Calu3 (cell line): ENCODE data around the gene TBCB. TPM values are rescaled to one million over a fixed set of nuclear protein-coding genes. Genes with fewer than 3 reads are reported as not detected.

Experiments used
- BruUV-seq: library from RNA; stranded (reverse); fragments of 400-500 nt; replicated peaks from 2 replicates; lab custom pipeline; 2021; lab: Mats Ljungman, UMichigan
- CTCF ChIA-PET: fragments of 300-600 bp; sonication (Branson Sonifier 250); formaldehyde crosslinking; loops from one replicate; lab custom pipeline; 2022; ENCODE audit warnings: antibody characterized with exemption; lab: Charles Lee
- DNase-seq: peaks from one replicate; pipeline ENCODE4 v3.0.0; 2022
- H3K27ac Mint-ChIP-seq: one replicate; pipeline ENCODE4 v1.8.0; 2022; ENCODE audit warnings: mixed read lengths; ENCODE audit not compliant: unreplicated experiment
- H3K27me3 Mint-ChIP-seq: one replicate; pipeline ENCODE4 v1.8.0; 2022; ENCODE audit warnings: mixed read lengths; ENCODE audit not compliant: unreplicated experiment
- H3K36me3 Mint-ChIP-seq: one replicate; pipeline ENCODE4 v1.8.0; 2022; ENCODE audit warnings: mild to moderate bottlenecking, moderate library complexity, mixed read lengths; ENCODE audit not compliant: insufficient read depth, unreplicated experiment
- H3K4me1 Mint-ChIP-seq: one replicate; pipeline ENCODE4 v1.8.0; 2022; ENCODE audit warnings: mild to moderate bottlenecking, low read depth, mixed read lengths; ENCODE audit not compliant: unreplicated experiment
- H3K4me3 Mint-ChIP-seq: one replicate; pipeline ENCODE4 v1.8.0; 2022; ENCODE audit warnings: mild to moderate bottlenecking, low read depth, moderate library complexity, mixed read lengths; ENCODE audit not compliant: unreplicated experiment
- H3K9me3 Mint-ChIP-seq: one replicate; pipeline ENCODE4 v1.8.0; 2022; ENCODE audit warnings: low read depth, mixed read lengths; ENCODE audit not compliant: unreplicated experiment
- CTCF ChIP-seq: fragments of 200-600 bp; IDR thresholded peaks from one replicate; pipeline ENCODE4 v1.8.0; 2022; ENCODE audit warnings: antibody characterized with exemption; ENCODE audit not compliant: unreplicated experiment
- intact Hi-C: fragments of 100-400 bp; cut with micrococcal nuclease; formaldehyde crosslinking; loops from one replicate; pipeline ENCODE4 v1.10.0; 2022; ENCODE audit not compliant: unreplicated experiment
- total RNA-seq: library from RNA; stranded (reverse); gene quantifications from 2 replicates; pipeline ENCODE4 v1.2.3, GENCODE V29; 2022

The TBCB gene
- total RNA-seq, 1 experiment from 2014 or later: 210 TPM

- H3K4me3 Mint-ChIP-seq: no peak overlapping the region
- peaks cover 12% of the 10 kb centered on the region for H3K36me3 Mint-ChIP-seq
- no peak overlapping the region for H3K27ac Mint-ChIP-seq
- DNase-seq: no peak
- BruUV-seq: no TSS peak
- TF ChIP-seq CTCF: no peak
- no peaks in the 10 kb centered on the region for H3K4me1 Mint-ChIP-seq
- H3K9me3 Mint-ChIP-seq: no peaks in the 10 kb centered on the region
- no peaks in the 10 kb centered on the region for H3K27me3 Mint-ChIP-seq
- CTCF ChIA-PET: no interaction called here
- intact Hi-C loops: no loop called here
Observed at GRCh38 chr19:36082916-36083315, 32.4 kb upstream of the TBCB start.

GRCh38 chr19:36084231-36085009 lies 30.8 kb upstream of the TBCB start:
- H3K27ac Mint-ChIP-seq: no peak overlapping the region
- no peak for DNase-seq
- H3K27me3 Mint-ChIP-seq: no peaks in the 10 kb centered on the region
- intact Hi-C loops: no loop called here
- peaks cover 20% of the 10 kb centered on the region for H3K36me3 Mint-ChIP-seq
- TF ChIP-seq CTCF: no peak
- no peak overlapping the region for H3K4me3 Mint-ChIP-seq
- H3K9me3 Mint-ChIP-seq: no peaks in the 10 kb centered on the region
- BruUV-seq: no TSS peak
- CTCF ChIA-PET: interaction anchor here (1.1 kb wide), 1 partner anchor 28 kb away, joined by 3 read pairs; no protein-coding TSS in a partner anchor
- no peaks in the 10 kb centered on the region for H3K4me1 Mint-ChIP-seq

GRCh38 chr19:36086326-36086725 lies 28.9 kb upstream of the TBCB start:
- Mint-ChIP-seq H3K4me1 (no peaks in the 10 kb centered on the region), H3K36me3 (peaks cover 24% of the 10 kb centered on the region), H3K27me3 (no peaks in the 10 kb centered on the region), H3K27ac (no peak overlapping the region), H3K9me3 (no peaks in the 10 kb centered on the region), H3K4me3 (no peak overlapping the region)
- no peak for TF ChIP-seq CTCF
- BruUV-seq: no TSS peak
- CTCF ChIA-PET: no interaction called here
- DNase-seq: no peak
- intact Hi-C loops: no loop called here

GRCh38 chr19:36089847-36090246 lies 25.4 kb upstream of the TBCB start:
- TF ChIP-seq CTCF: no peak
- no peaks in the 10 kb centered on the region for H3K27me3 Mint-ChIP-seq
- no peak for DNase-seq
- no peak overlapping the region for H3K4me3 Mint-ChIP-seq
- no peak overlapping the region for H3K27ac Mint-ChIP-seq
- intact Hi-C loops: no loop called here
- H3K36me3 Mint-ChIP-seq: peaks cover 41% of the 10 kb centered on the region
- no peaks in the 10 kb centered on the region for H3K4me1 Mint-ChIP-seq
- no TSS peak for BruUV-seq
- CTCF ChIA-PET: interaction anchor here (0.7 kb wide), 1 partner anchor 18 kb away, joined by 3 read pairs; no protein-coding TSS in a partner anchor
- H3K9me3 Mint-ChIP-seq: no peaks in the 10 kb centered on the region
